ENCODE data around the gene SFXN3.
A peak's percentile ranks its signal among the peaks of the same experiment; 100 is the strongest.

The SFXN3 gene

GRCh38 chr10:101061624-101062231 lies 30.7 kb downstream of the SFXN3 start, which contains the start of gene KAZALD1:
KAZALD1 (plus strand) TSS chr10:101061989; CDS start chr10:101062593, 604 bp downstream.
- no peak for DNase-seq

GRCh38 chr10:101062232-101063049 lies 31.4 kb downstream of the SFXN3 start:
- DNase-seq, result no peak

- DNase-seq, result no peak
Observed at GRCh38 chr10:101063050-101063525, 32.1 kb downstream of the SFXN3 start.

GRCh38 chr10:101063548-101064414 lies 32.7 kb downstream of the SFXN3 start:
- no peak for DNase-seq

- no peak for DNase-seq
Observed at GRCh38 chr10:101064415-101065030, 33.5 kb downstream of the SFXN3 start.

GRCh38 chr10:101065481-101066145 lies 34.6 kb downstream of the SFXN3 start:
- no peak for DNase-seq

GRCh38 chr10:101066146-101066895 lies 35.3 kb downstream of the SFXN3 start:
- no peak for DNase-seq

- DNase-seq, result no peak
Observed at GRCh38 chr10:101066896-101067355, 35.9 kb downstream of the SFXN3 start.

- no peak for DNase-seq
Observed at GRCh38 chr10:101067356-101068083, 36.5 kb downstream of the SFXN3 start.

- no peak for DNase-seq
Observed at GRCh38 chr10:101069441-101069840, 38.4 kb downstream of the SFXN3 start.

- DNase-seq, result no peak
Observed at GRCh38 chr10:101070098-101070497, 39.1 kb downstream of the SFXN3 start.

- DNase-seq, result peak; percentile 94
Observed at GRCh38 chr10:101071267-101071884, 40.3 kb downstream of the SFXN3 start.

- no peak for DNase-seq
Observed at GRCh38 chr10:101071885-101072433, 40.9 kb downstream of the SFXN3 start.

- DNase-seq, result no peak
Observed at GRCh38 chr10:101072923-101073322, 41.9 kb downstream of the SFXN3 start.

- no peak for DNase-seq
Observed at GRCh38 chr10:101073631-101074030, 42.6 kb downstream of the SFXN3 start.

- no peak for DNase-seq
Observed at GRCh38 chr10:101075775-101076174, 44.7 kb downstream of the SFXN3 start.

- no peak for DNase-seq
Observed at GRCh38 chr10:101076630-101077029, 45.6 kb downstream of the SFXN3 start.

- no peak for DNase-seq
Observed at GRCh38 chr10:101079874-101080273, 48.8 kb downstream of the SFXN3 start.
